Activated T-helper 17 cell treated with anti-CD3 and anti-CD28 coated beads, Interleukin-2, amount 50 U/mL, for 72 hours (primary cell): ENCODE data around the gene TPSG1. TPM values are rescaled to one million over a fixed set of nuclear protein-coding genes. Genes with fewer than 3 reads are reported as not detected.
A peak's percentile ranks its signal among the peaks of the same experiment; 100 is the strongest.
"Not testable (repeated sequence)": the region's sequence is repeated elsewhere in the genome, so short reads cannot be mapped to it uniquely, and the experiment has no call there.

ENCODE experiments used
- ATAC-seq: fragments of 150-1000 bp; cut with Tn5 transposase; replicated peaks from 2 replicates; pipeline ENCODE4 v1.10.0; 2021; ENCODE audit warnings: mild to moderate bottlenecking, moderate library complexity
- H3K27ac Mint-ChIP-seq: one replicate; pipeline ENCODE4 v1.8.0; 2022; ENCODE audit warnings: mixed read lengths
- H3K27me3 Mint-ChIP-seq: one replicate; pipeline ENCODE4 v1.8.0; 2022; ENCODE audit warnings: mixed read lengths
- H3K36me3 Mint-ChIP-seq: one replicate; pipeline ENCODE4 v1.8.0; 2022; ENCODE audit warnings: low read depth, mild to moderate bottlenecking, mixed read lengths
- H3K4me1 Mint-ChIP-seq: one replicate; pipeline ENCODE4 v1.8.0; 2022; ENCODE audit warnings: mixed read lengths
- H3K4me3 Mint-ChIP-seq: one replicate; pipeline ENCODE4 v1.8.0; 2022; ENCODE audit warnings: mild to moderate bottlenecking, mixed read lengths
- H3K9me3 Mint-ChIP-seq: one replicate; pipeline ENCODE4 v1.8.0; 2022; ENCODE audit warnings: mixed read lengths
- total RNA-seq, 2 donors: library from RNA; stranded (reverse); gene quantifications; one replicate each; pipeline ENCODE4 v1.2.3, GENCODE V29; 2022

The TPSG1 gene
- total RNA-seq, 2 donors from 2014 or later, result not detected

DNA sequence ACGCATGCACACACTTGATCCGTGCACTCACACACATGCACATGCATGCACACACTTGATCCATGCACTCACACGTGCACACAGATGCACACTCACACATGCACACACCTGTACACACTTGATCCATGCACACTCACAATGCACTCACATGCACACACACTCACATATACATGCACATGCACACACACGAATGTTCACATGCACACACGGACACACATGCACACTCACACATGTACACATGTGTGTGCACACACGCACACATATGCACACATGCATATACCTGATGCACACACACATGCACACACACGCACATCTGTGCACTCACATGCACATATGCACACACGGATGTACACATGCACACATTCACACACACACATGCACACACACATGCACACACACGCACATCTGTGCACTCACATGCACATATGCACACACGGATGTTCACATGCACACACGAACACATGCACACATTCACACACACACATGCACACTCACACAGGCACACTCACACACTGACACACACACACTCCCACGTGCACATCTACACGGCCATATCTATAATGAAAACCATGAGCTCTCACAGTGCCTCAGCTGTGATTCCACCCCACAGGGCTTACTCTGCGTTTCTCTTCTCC is 23.0 kb upstream of the TPSG1 start:
- H3K27ac Mint-ChIP-seq, ATAC-seq, H3K27me3 Mint-ChIP-seq, H3K4me1 Mint-ChIP-seq, H3K9me3 Mint-ChIP-seq, H3K4me3 Mint-ChIP-seq, H3K36me3 Mint-ChIP-seq: not testable (repeated sequence)

DNA sequence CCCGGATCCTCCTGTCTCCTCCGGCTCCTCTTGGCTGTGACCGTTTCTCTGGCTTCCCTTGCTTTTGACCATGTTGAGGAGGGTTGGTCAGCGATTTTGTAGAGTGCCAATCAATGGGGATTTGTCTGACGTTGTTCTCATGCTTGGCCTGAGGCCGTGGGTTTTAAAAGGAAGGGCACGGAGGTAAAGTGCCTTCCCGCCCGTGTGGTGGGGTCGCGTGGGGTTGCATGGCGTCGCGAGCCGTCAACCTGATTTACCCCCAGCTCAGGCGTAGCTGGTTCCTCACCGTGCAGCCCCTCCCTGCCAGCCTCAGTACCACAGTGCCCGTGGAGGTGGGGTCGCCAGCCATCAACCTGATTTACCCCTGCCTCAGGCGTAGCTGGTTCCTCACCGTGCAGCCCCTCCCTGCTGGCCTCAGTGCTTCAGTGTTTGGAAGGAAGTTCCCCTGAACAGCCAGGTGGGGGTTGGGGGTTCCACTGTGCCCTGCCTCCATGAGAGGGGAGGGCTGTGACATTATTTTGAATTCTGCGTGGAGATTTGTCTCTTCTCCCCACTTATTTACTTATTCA is 20.5 kb upstream of the TPSG1 start:
- ATAC-seq, result no peak
- Mint-ChIP-seq H3K9me3 (no peaks in the 10 kb centered on the region), H3K27ac (no peak overlapping the region), H3K27me3 (peaks cover 4% of the 10 kb centered on the region), H3K4me1 (no peaks in the 10 kb centered on the region), H3K36me3 (no peaks in the 10 kb centered on the region), H3K4me3 (no peak overlapping the region)

DNA sequence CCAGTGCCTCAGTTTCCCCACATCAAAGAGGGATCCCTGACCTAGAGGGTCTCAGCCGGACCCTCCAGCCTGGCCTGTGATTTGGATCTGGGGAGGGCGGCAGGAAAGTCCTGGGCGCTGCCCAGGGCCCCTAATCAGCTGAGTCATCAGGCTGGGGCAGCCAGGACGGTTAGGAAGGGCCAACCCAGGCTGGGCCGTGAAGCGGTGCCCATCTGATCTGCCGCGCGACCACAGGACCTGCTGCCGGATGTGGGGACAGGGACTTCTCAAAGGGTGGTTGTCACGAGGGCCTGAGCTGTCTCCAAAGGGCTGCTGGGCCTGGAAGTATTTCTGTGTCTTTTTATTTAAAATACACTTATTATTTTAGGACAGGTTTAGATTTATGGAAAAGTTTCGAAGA is 19.8 kb upstream of the TPSG1 start:
- no peak overlapping the region for H3K4me3 Mint-ChIP-seq
- no peaks in the 10 kb centered on the region for H3K9me3 Mint-ChIP-seq
- peaks cover 4% of the 10 kb centered on the region for H3K27me3 Mint-ChIP-seq
- ATAC-seq, result peak; percentile 61
- no peaks in the 10 kb centered on the region for H3K4me1 Mint-ChIP-seq
- no peak overlapping the region for H3K27ac Mint-ChIP-seq
- no peaks in the 10 kb centered on the region for H3K36me3 Mint-ChIP-seq

DNA sequence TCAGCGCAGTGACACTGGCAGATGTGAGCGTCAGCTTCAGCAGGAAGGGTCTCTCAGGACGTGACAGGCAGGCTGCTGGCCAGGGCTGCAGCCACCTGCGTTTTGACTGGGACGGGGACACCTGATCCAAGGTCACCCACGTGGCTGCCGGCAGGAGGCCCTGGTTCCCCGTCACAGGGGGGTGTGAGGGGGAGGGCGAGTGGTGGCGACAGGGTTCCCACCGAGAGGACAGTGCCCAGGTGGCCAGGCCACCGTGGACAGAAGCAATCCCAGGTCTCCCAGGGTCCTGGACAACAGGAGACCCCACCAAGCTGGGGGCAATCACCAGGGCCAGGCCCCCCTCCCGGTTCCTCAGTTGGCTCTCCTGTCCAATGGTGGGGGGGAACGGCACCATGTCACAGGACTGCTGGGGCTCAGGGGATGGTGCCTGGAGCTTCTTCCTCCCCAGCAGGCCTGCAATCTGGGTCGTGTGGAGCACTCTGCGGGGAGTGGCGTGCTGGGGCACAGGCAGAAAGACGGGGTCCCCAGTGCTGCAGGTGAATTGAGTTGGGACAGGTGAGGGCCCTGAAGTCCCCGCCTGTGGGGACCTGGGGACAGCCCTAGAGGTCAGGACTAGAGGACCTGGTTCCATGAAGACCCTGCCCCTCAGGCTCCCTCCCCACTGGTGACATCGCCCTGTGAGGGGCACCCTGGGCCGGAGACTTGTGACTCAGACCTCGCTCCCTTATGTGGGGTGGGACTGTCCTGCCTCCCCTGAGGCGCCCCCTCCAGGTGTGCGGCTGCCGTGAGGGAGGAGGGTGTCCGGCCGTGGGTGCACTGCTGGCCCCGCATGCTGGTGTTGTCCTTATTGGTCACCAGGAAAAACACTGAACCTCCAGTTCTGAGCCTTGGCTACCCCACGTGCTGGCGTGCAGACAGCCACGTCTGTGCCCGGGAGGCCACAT is 19.1 kb upstream of the TPSG1 start:
- not testable (repeated sequence) for ATAC-seq

DNA sequence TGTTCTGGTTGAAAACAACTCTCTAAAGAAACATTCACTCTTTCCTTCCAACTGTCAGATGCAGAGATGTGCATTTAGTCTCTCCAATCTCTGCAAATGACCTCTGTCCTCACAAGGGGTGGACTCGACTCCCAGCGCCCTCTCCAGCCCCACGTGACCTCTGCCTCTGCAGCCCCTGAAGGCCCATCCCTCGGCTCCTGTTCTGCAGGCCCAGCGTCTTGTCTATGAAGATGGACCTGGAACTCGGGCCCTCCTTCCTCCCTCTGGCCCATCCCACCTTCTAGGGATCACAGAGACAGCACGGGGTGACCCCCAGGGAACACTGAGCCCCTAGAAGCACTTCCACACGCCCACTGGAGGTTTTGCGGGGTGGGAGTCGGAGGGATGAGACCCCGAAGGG is 18.3 kb upstream of the TPSG1 start:
- not testable (repeated sequence) for ATAC-seq, H3K36me3 Mint-ChIP-seq, H3K27ac Mint-ChIP-seq, H3K4me1 Mint-ChIP-seq, H3K27me3 Mint-ChIP-seq, H3K9me3 Mint-ChIP-seq, H3K4me3 Mint-ChIP-seq

More for the DNA sequence above, 19.1 kb upstream of the TPSG1 start:
- H3K9me3 Mint-ChIP-seq, H3K36me3 Mint-ChIP-seq, H3K27me3 Mint-ChIP-seq, H3K27ac Mint-ChIP-seq, H3K4me1 Mint-ChIP-seq, H3K4me3 Mint-ChIP-seq: not testable (repeated sequence)

DNA sequence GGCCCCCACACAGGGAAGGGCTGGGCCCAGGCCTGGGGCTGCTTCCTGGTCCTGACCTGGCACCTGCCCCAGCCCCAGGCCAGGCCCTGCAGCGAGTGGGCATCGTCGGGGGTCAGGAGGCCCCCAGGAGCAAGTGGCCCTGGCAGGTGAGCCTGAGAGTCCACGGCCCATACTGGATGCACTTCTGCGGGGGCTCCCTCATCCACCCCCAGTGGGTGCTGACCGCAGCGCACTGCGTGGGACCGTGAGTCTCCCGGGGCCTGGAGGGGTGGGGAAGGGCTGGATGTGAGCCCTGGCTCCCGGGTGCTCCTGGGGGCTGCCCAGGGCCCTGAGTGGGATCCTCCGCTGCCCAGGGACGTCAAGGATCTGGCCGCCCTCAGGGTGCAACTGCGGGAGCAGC is 16.0 kb upstream of the TPSG1 start:
- not testable (repeated sequence) for ATAC-seq, H3K27ac Mint-ChIP-seq, H3K27me3 Mint-ChIP-seq, H3K4me3 Mint-ChIP-seq, H3K36me3 Mint-ChIP-seq, H3K9me3 Mint-ChIP-seq, H3K4me1 Mint-ChIP-seq

DNA sequence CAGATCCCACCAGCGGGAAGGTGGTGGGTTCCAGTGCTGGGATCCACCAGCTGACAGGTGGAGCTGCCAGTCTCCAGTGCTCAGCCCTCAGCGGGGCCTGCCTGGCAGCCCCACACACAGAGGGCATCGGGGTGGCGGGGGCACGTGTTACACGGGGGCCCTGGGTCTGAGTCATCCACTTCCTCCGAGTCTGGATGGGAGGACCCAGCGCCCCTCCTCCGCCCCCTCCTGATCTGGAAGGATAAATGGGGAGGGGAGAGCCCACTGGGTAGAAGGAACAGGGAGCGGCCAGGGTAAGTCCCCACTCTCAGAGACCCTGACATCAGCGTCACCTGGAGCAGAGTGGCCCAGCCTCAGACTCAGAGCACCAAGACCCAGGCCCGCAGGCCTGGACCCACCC is 15.4 kb upstream of the TPSG1 start, which contains the start of gene TPSAB1:
TPSAB1 (plus strand) TSS at position 270 of the 400 bp plus-strand sequence. CDS start 234 bp downstream, outside the sequence.
- not testable (repeated sequence) for H3K36me3 Mint-ChIP-seq, H3K9me3 Mint-ChIP-seq, ATAC-seq, H3K4me1 Mint-ChIP-seq, H3K27ac Mint-ChIP-seq, H3K27me3 Mint-ChIP-seq, H3K4me3 Mint-ChIP-seq

DNA sequence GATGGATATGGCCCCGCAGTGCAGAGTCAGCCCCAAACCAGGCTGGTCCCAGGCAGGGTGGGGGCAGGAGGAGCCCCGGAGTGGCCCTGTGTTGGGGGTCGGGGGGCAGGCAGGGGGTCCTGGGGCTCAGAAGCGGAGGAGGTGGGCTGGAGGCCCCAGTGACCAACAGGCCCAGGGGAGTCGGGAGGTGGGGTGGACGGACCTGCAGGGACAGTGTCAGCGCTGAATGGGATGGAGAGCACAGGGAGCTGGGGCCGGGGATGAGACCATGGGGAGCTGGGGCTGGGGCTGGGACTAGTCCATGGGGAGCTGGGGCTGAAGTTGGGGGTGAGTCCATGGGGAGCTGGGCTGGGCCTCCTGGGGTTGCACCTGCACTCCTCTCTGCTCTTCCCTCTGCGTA is 14.5 kb upstream of the TPSG1 start:
- not testable (repeated sequence) for H3K9me3 Mint-ChIP-seq, H3K36me3 Mint-ChIP-seq, H3K27me3 Mint-ChIP-seq

DNA sequence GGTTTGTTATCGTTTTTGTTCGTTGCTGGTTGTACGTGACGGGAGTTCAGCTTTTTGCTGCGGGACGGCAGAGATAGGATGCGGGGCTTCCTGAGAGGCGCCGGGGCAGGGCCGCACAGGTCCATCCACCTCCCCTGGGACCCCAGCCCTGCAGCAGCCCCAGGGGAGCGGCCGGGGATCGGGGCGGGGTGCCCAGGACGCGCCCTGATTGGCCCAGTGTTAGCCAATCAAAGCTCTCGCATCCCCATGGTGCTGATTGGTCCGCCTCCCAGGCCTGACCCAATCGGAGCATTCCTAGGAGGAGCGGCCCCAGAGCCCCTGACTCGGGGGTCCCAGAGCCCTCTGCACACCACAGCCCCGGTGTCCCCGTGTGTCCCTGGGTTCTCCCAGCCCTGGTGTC is 13.8 kb upstream of the TPSG1 start:
- H3K27ac Mint-ChIP-seq, H3K9me3 Mint-ChIP-seq, H3K4me3 Mint-ChIP-seq, H3K36me3 Mint-ChIP-seq, H3K4me1 Mint-ChIP-seq, H3K27me3 Mint-ChIP-seq: not testable (repeated sequence)
- peak; percentile 43 for ATAC-seq

More for the DNA sequence above, 14.5 kb upstream of the TPSG1 start:
- ATAC-seq, H3K4me1 Mint-ChIP-seq, H3K4me3 Mint-ChIP-seq, H3K27ac Mint-ChIP-seq: not testable (repeated sequence)

DNA sequence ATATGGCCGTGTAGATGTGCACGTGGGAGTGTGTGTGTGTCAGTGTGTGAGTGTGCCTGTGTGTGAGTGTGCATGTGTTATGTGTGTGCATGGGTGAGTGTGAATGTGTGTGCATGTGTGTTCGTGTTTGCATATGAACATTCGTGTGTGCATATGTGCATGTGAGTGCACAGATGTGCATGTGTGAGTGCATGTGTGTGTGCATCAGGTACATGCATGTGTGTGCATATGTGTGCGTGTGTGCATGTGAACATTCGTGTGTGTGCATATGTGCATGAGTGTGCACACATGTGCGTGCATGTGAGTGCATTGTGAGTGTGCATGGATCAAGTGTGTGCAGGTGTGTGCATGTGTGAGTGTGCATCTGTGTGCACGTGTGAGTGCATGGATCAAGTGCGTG is 12.9 kb upstream of the TPSG1 start:
- no peak overlapping the region for H3K27ac Mint-ChIP-seq
- H3K4me3 Mint-ChIP-seq, result no peak overlapping the region
- ATAC-seq, result no peak
- no peaks in the 10 kb centered on the region for H3K36me3 Mint-ChIP-seq
- no peaks in the 10 kb centered on the region for H3K27me3 Mint-ChIP-seq
- H3K4me1 Mint-ChIP-seq, result no peaks in the 10 kb centered on the region
- no peaks in the 10 kb centered on the region for H3K9me3 Mint-ChIP-seq

DNA sequence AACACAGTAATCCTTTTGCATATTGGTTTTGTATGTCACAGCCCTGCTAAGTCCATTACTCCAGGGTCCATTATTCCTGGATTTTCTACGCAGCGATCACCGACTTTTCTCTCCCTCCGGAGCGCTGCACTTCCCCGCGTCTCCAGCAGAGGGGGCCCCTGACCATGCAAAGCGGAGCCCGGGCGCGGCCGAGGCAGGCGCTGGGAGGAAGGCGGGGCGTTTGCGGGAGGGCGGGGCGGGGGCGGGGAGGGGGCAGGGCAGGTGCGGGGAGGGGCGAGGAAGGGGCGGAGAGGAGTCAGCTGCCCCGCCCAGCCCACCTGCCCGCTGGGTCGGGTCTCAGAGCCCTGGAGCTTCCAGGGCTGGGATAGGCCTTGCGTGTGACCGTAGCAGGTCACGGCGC is 11.6 kb upstream of the TPSG1 start:
- not testable (repeated sequence) for H3K4me3 Mint-ChIP-seq, H3K27ac Mint-ChIP-seq, H3K27me3 Mint-ChIP-seq, H3K36me3 Mint-ChIP-seq, H3K4me1 Mint-ChIP-seq, H3K9me3 Mint-ChIP-seq
- ATAC-seq, result peak; percentile 58

DNA sequence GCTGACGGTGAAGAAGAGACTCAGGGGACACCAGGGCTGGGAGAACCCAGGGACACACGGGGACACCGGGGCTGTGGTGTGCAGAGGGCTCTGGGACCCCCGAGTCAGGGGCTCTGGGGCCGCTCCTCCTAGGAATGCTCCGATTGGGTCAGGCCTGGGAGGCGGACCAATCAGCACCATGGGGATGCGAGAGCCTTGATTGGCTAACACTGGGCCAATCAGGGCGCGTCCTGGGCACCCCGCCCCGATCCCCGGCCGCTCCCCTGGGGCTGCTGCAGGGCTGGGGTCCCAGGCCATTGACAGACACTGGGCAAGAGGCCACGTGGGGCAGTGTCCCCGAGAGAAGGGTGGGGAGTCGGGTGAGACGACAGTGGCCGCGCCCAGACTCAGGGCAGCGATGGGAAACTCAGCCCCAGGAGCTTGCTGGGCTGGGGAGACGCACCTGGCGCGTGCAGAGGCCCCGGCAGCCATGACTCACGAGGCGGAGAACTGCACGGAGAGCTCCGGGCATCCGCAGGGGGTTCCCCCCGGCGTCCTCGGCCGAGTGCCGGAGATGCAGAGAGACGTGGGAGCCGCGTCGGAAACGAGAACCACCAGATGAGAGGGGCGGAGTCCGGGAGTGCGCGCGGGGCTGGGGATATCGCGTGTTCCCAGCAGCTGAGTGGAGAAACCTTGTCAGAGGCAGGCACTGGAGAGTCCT is 7.1 kb upstream of the TPSG1 start:
- not testable (repeated sequence) for H3K27ac Mint-ChIP-seq, H3K4me1 Mint-ChIP-seq, H3K9me3 Mint-ChIP-seq, H3K36me3 Mint-ChIP-seq, H3K27me3 Mint-ChIP-seq, H3K4me3 Mint-ChIP-seq
- ATAC-seq, result peak; percentile 62

DNA sequence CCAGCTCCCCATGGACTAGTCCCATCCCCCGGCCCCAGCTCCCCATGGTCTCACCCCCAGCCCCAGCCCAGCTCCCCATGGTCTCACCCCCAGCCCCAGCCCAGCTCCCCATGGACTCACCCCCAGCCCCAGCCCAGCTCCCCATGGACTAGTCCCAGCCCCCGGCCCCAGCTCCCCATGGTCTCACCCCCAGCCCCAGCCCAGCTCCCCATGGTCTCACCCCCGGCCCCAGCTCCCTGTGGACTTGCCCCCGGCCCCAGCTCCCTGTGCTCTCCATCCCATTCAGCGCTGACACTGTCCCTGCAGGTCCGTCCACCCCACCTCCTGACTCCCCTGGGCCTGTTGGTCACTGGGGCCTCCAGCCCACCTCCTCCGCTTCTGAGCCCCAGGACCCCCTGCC is 6.2 kb upstream of the TPSG1 start:
- H3K36me3 Mint-ChIP-seq, result not testable (repeated sequence)

DNA sequence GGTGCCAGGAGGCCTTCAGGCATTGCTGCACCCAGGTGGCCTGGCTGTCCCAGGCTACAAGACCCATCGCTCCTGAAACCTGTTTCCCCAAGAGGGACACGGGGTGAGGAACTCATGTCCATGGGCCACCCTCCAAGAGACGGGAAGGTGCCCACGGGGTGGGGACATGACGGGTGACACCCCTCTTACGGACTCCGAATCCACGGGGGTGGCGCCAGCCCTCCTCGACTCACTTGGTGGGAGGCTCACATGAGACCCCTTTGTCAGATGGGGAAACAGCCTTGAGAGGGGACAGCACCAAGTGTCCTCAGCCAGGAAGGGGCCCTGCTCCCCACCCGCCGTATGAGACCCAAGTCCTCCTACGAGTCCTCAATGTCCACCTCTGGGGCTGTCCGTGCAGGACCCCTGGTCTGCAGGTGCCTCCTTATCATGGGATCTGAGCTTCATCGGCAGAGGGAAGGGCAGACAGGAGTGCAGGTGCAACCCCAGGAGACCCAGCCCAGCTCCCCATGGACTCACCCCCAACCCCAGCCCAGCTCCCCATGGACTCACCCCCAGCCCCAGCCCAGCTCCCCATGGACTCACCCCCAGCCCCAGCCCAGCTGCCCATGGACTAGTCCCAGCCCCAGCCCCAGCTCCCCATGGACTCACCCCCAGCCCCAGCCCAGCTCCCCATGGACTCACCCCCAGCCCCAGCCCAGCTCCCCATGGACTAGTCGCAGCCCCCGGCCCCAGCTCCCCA is 5.6 kb upstream of the TPSG1 start:
- not testable (repeated sequence) for H3K9me3 Mint-ChIP-seq, H3K4me1 Mint-ChIP-seq, H3K4me3 Mint-ChIP-seq, H3K27me3 Mint-ChIP-seq, H3K27ac Mint-ChIP-seq, ATAC-seq, H3K36me3 Mint-ChIP-seq

More for the DNA sequence above, 6.2 kb upstream of the TPSG1 start:
- H3K4me3 Mint-ChIP-seq, H3K9me3 Mint-ChIP-seq, H3K27me3 Mint-ChIP-seq, H3K4me1 Mint-ChIP-seq, H3K27ac Mint-ChIP-seq, ATAC-seq: not testable (repeated sequence)
